Brain microvascular endothelial cell (primary cell): ENCODE results near the gene FMO5.

ENCODE experiments used
- DNase-seq: peaks from one replicate; pipeline ENCODE4 v3.0.0-alpha.2; 2020
- H3K27ac ChIP-seq: fragments of 250-450 bp; sonication (Bioruptor Pico); 2 replicates; pipeline ENCODE4 v1.5.1; 2020; ENCODE audit warnings: mild to moderate bottlenecking, moderate library complexity
- H3K27me3 ChIP-seq: fragments of 250-450 bp; sonication (Bioruptor Pico); replicated peaks from 2 replicates; pipeline ENCODE4 v1.5.1; 2020; ENCODE audit warnings: mild to moderate bottlenecking
- H3K36me3 ChIP-seq: fragments of 250-450 bp; sonication (Bioruptor Pico); replicated peaks from 2 replicates; pipeline ENCODE4 v1.5.1; 2020; ENCODE audit warnings: mild to moderate bottlenecking
- H3K4me3 ChIP-seq: 2 replicates; pipeline ENCODE4 v1.5.1; 2011; ENCODE audit warnings: low read depth, mild to moderate bottlenecking, control low read depth, low read length, moderate library complexity
- in situ Hi-C: cut with HindIII; loops from 2 replicates; pipeline ENCODE4 v1.10.0; 2017; ENCODE audit warnings: low sequenced_read_pairs, low pct_ligation_motif_present
- TF ChIP-seq, protein P1 (sequence below): IDR thresholded peaks from 2 replicates; pipeline ENCODE4 v1.5.1; 2011; ENCODE audit warnings: low read depth, mild to moderate bottlenecking, moderate library complexity, low read length, control low read depth, inconsistent platforms; ENCODE audit errors: missing control alignments

FMO5 gene

DNA sequence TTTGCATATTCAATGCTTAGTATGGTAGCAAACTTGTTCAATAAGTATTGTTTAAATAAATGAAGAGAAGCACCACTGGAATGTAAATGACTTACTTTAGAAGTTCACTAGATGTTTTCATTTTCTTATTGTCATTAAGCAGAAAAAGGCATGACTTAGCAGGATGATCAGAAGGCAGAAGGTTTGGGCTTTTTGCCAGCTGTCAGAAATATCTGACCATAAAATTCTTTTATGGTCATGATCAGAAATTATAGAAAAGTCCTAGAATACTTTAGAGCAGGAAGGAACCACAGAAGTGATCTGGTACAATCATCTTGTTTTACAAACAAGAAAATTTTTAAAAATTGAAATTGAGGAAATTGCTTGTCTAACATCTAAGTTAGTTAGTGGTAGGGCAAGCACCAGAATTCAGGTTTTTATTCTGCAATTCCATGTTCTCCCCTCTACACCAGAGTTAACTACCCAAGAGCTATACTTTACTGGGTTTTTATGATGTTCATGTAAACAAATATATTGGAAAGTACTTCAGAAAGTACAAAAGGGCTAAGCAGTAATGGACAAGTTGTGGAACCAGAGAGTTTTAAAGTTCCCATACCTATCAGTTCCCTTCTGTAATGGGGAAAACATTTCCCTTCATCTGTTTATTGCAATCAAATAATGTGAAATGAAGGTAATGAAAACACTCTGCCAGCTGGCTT lies 10.1 kb downstream of the FMO5 start:
- in situ Hi-C loops: no loop called here
- H3K36me3 ChIP-seq: no peaks in the 10 kb centered on the region
- DNase-seq: no peak

DNA sequence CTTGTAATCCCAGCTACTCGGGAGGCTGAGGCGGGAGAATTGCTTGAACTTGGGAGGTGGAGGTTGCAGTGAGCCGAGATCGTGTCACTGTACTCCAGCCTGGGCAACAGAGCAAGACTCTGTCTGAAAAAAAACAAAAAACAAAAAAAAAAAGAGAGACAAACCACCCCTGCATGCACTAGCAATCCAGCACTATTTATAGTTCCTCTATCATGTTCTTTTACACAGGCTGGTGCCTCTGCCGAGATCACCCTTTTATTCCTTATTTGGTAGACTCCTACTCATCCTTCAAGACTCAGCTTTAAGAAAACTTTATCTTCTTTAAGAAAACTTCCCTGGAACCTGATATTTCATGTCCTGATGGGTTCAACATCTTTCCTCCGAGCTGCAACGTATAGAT lies 10.8 kb downstream of the FMO5 start:
- no peak overlapping the region for H3K27ac ChIP-seq
- no peak for DNase-seq

More for the DNA sequence above, 10.1 kb downstream of the FMO5 start:
- Histone ChIP-seq H3K27ac (no peak overlapping the region), H3K4me3 (no peak overlapping the region), H3K27me3 (no peaks in the 10 kb centered on the region)
- TF ChIP-seq, protein P1, sequence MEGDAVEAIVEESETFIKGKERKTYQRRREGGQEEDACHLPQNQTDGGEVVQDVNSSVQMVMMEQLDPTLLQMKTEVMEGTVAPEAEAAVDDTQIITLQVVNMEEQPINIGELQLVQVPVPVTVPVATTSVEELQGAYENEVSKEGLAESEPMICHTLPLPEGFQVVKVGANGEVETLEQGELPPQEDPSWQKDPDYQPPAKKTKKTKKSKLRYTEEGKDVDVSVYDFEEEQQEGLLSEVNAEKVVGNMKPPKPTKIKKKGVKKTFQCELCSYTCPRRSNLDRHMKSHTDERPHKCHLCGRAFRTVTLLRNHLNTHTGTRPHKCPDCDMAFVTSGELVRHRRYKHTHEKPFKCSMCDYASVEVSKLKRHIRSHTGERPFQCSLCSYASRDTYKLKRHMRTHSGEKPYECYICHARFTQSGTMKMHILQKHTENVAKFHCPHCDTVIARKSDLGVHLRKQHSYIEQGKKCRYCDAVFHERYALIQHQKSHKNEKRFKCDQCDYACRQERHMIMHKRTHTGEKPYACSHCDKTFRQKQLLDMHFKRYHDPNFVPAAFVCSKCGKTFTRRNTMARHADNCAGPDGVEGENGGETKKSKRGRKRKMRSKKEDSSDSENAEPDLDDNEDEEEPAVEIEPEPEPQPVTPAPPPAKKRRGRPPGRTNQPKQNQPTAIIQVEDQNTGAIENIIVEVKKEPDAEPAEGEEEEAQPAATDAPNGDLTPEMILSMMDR: no peak

DNA sequence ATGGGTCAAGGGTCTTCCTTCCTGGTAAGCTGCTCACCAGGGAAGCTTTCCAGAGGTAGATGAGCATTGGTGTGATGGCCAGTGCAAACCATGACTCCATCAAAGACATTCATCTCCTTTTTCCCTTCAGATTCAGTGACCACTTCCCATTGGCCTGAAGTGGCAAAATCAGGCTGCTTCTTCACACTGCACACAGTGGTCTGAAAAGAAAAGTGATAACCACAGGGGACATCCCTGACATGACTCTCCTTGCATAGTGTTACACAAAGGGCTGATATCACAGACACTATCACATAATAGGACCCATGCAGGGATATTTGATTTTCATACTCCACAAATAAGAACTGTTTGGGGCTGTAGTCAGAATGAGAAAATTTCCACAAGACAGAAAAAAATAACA lies 11.9 kb downstream of the FMO5 start:
- no peak overlapping the region for H3K27ac ChIP-seq
- H3K27me3 ChIP-seq: no peaks in the 10 kb centered on the region
- TF ChIP-seq, protein P1: no peak
- no peak overlapping the region for H3K4me3 ChIP-seq
- DNase-seq: no peak
- in situ Hi-C loops: no loop called here
- no peaks in the 10 kb centered on the region for H3K36me3 ChIP-seq

More for the DNA sequence above, 10.8 kb downstream of the FMO5 start:
- Histone ChIP-seq H3K27me3 (no peaks in the 10 kb centered on the region), H3K36me3 (no peaks in the 10 kb centered on the region), H3K4me3 (no peak overlapping the region)
- in situ Hi-C loops: no loop called here
- TF ChIP-seq, protein P1: no peak

- TF ChIP-seq, protein P1: no peak
- no peaks in the 10 kb centered on the region for H3K36me3 ChIP-seq
- no peak for DNase-seq
- no peaks in the 10 kb centered on the region for H3K27me3 ChIP-seq
- H3K27ac ChIP-seq: no peak overlapping the region
- no peak overlapping the region for H3K4me3 ChIP-seq
- in situ Hi-C loops: no loop called here
These were observed 13.6 kb downstream of the FMO5 start for GRCh38 chr1:147211577-147211976.

- no peaks in the 10 kb centered on the region for H3K27me3 ChIP-seq
- TF ChIP-seq, protein P1: no peak
- no peaks in the 10 kb centered on the region for H3K36me3 ChIP-seq
- no peak for DNase-seq
- in situ Hi-C loops: no loop called here
- no peak overlapping the region for H3K4me3 ChIP-seq
- H3K27ac ChIP-seq: no peak overlapping the region
These were observed 14.2 kb downstream of the FMO5 start for GRCh38 chr1:147210987-147211386.
